Activated gamma-delta T cell treated with anti-CD3 and anti-CD28 coated beads, Interleukin-2, amount 50 U/mL, for 16 hours (primary cell): Measurements from ENCODE around the gene SMIM1.
"Not testable (repeated sequence)": the region's sequence is repeated elsewhere in the genome, so short reads cannot be mapped to it uniquely, and the experiment has no call there.

Experiments used
- DNase-seq: peaks from one replicate; pipeline ENCODE4 v3.0.0-alpha.2; 2020; ENCODE audit warnings: low read depth

Gene SMIM1

GRCh38 chr1:3796215-3797061 is 23.9 kb downstream of the SMIM1 start, which contains the start of gene LRRC47:
TSS of gene LRRC47 (minus strand) at chr1:3796498. CDS start at chr1:3796476, 22 bp downstream.
- DNase-seq: peak; percentile 92

GRCh38 chr1:3799976-3800685 is 27.6 kb downstream of the SMIM1 start:
- DNase-seq: no peak

DNA sequence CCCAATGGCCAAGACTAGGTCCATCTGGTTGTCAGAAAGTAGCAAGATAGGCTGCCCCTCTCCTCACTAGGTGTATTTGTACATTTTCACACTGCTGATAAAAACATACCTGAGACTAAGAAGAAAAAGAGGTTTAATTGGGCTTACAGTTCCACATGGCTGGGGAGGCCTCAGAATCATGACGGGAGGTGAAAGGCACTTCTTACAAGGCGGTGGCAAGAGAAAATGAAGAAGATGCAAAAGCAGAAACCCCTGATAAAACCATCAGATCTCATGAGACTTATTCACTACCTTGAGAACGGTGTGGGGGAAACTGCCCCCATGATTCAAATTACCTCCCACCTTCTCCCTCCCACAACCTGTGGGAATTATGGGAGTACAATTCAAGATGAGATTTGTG is 28.2 kb downstream of the SMIM1 start:
- DNase-seq: not testable (repeated sequence)

GRCh38 chr1:3803905-3804626 is 31.5 kb downstream of the SMIM1 start:
- no peak for DNase-seq

DNA sequence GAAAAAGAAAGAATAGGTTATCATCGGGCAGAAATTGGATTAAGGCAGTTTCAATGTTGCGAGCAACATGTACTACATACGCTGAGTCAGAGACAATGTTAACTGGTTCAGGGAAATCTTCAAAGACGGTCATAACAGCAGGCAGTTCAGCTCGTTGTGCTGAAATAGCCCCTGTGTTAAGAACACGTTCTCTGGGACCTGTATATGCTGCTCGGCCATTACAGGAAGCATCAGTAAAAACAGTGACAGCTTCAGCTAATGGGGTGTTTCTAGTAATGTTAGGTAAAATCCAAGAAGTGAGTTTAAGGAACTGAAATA is 32.0 kb downstream of the SMIM1 start:
- DNase-seq: not testable (repeated sequence)

- DNase-seq: no peak
These were observed 32.5 kb downstream of the SMIM1 start for GRCh38 chr1:3805038-3805437.

DNA sequence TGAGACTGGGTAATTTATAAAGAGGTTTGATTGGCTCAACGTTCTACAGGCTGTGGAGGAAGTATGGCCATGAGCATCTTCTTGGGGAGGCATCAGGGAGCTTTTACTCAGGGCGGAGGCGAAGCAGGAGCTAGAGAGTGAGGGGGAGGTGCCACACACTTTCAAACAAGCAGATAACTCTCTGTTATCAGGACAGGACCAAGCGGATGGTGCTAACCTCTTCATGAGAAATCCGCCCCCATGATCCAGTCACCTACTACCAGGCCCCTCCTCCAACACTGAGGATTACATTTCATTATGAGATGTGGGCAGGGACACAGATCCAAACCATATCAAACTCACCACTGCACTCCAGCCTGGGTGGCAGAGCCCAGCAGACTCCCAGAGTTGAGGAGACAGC is 35.2 kb downstream of the SMIM1 start:
- no peak for DNase-seq

DNA sequence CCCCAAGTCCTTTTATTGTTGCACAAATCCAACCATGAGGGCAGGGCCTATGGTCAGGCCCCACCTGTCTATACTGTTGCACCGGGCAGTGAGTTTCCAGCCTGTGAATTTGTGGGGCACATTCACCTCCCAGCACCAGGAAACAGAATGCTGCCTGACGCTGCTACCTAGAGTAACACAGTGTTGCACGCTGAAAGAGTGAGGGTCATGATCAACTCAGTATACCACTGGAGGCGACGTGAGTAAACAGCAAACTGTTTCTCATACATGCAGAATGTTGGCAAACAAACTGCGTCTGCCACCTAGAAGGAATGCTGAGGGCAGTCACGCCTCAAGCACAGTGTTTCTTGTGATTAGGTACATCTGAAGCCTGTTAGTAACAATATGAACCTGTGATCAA is 37.1 kb downstream of the SMIM1 start:
- no peak for DNase-seq

GRCh38 chr1:3810149-3810761 is 37.7 kb downstream of the SMIM1 start:
- DNase-seq: not testable (repeated sequence)

DNA sequence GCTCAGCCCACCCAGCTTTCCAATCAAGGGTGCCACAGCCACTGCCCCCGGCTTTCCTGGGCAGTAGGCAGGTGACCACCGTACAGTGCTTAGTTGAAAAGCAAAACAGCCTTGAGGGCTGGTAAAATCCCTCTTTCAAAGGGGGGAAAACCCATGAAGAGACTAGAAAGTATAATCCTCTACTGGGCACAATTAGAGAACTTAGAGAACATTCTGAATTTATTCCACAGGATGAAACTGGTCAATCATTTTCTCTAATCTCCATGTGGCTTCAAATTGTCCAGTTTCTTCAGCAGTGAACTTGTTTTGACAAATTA is 39.0 kb downstream of the SMIM1 start:
- no peak for DNase-seq

DNA sequence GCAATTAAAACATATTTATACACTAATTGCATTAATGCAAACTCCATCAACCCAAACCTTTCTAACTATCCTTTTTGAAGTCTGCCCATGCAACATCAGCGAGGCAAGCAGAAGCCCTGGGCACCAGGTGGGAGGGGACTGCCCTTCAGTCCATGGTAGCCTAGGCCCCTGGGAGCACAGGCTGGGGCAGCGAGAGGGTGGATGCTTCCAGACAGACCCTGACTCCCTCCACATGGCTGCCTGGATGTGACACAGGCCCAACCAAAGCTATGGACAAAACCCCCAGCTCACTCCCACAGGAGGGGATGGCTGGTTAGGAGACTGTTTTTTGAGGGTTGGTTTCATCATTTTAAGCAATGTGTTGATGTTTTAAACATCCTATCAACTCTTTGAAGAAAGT is 41.5 kb downstream of the SMIM1 start:
- no peak for DNase-seq

DNA sequence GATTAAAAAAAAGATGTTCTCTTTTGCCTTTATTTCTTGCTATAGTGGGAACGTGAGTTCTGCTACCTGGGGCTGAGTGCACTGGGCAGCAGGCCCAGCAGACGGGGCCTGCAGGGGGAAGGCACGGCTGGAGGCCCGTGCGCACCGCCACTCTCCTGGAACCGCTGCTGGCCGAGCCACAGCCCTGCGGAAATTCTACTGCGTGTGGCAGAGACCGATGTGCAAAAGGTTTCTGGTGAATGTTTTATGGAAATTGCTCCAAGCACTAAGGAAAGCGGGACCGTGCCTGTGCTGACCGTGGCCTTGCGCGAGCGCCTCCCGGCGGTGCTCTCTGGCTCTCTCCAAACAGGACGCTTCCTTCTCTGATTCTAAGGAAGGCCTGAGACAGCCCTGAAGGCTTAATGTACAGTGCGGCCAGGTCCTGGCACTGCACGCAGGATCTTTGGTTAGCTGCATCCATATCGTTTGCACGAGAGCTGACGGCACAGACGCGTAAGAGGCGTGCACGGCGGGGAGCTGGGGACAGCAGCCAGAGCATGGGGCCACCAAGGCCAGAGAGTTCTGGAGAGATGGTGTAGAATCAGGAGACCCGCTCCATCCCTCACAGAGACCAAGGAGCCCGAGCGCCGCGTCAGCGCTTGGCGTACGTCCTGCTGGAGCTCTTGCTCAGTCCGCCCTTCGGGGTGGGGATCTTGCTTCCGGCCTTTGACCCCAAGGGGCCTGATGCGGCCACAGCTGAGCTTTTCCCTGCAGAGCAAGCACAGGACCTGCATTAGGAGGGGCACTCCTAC is 42.4 kb downstream of the SMIM1 start:
- DNase-seq: no peak

DNA sequence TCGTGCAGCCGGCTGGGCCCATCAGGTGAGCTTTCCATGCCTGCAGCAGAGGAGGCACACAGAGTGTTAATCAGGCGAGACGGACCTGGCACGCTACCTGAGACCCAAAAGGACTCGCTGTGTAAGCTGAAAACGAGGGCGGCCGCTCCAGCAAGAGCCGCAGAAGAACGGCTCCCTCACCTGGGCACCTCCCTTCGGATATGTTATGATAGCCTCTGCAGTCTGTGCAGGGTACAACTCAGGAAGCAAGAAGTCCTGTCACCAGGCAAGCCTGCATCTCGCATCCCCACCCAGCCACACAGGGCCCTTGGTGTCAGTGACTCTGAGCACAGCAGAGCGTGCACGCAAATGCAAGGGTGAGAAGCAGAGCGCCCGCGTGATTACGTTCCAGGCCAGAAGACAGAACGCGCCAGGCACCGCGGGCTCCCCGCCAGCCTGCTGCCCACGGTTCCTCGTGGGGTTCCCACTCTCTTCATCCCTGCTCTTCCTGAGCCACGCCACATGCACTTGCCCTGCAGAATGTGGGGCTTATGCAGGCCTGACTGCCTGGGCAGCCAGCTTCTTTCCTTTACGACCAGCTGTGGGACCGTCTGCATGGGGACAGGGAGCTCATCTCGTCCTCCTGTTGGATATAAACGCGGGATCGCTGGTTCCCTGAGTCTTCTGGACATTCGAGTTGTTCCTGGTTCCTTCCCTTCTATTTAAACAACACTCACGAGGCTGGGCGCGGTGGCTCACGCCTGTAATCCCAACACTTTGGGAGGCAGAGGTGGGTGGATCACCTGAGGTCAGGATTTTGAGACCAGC is 44.0 kb downstream of the SMIM1 start:
- DNase-seq: no peak

DNA sequence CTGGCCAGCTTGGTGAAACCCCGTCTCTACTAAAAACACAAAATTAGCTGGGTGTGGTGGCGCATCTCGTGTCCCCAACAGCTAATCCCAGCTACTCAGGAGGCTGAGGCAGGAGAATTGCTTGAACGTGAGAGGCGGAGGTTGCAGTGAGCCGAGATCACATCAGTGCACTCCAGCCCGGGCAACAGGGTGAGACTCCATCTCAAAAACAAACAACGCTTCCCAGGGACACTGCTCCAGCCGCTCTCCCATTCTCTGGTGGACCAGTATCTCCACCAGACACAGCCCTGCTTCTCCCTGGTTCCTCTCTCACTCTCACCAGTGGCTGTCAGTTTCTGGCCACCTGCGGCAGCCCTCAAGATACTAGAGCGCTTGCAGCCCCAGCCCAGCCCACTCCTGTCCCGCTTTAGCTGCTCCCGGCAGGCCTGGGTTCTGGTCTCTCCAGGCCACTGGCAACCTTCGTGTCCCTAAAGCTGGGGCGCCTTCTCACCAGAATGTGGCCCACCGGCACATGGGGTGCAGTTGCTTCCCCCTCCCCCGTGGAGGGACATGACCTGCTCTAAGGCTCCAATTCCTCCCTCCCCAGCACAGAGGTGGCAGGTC is 44.7 kb downstream of the SMIM1 start:
- DNase-seq: no peak

DNA sequence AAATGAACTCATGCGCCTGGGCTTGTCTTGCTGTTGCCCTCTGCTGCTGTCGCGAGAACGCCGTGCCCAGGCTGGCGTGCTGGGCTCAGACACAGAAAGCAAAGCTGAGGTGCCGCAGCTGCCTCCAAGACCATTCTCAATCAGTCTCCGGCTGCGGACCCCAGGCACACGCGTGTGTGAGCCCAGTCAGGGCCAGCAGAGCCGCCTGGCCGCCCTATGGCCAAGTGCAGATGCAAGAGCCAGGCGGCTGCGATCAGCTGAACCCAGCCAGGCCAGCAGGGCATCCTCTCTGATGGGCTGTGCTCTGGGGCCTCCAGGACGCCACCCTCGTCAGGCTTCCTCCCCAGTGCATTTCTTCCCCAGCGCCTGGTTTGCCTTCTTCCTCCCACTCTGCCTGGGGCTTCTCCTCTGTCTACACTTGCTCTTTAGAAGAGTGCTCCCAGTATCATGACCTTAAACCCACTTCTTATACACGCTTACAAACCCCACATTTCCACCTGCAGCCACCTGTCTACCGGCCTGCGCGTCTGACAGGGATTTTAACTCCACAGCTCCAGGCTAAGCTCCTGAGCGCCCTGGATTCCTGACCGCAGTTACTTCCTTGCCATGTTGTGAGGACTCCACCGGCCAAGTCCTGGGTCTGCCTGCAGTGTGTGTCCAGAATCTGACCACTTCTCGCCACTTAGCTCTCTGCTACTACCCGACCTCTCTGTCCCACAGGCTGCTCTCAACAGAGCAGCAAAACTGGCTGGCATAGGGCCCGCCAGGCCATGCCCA is 45.5 kb downstream of the SMIM1 start:
- DNase-seq: no peak

- no peak for DNase-seq
These were observed 47.2 kb downstream of the SMIM1 start for GRCh38 chr1:3819771-3820200.

DNA sequence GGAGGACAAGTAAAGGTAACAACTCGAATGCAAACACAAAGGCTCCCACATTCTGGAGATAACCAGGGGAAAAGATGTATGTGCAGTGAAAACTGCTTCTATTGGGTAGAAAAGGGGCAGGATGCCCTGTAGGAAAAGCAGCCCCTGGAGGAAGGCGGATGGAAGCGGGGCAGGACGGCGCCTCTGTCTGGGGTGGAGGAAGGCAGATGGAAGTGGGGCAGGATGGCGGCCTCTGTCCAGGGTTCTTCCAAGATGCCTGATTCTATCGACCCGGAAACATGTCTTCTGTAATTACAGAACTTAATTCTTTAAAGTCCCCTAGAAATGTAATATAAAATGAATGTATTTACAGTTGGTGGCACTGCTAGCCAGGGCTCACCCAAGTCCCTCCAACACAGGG is 47.8 kb downstream of the SMIM1 start:
- no peak for DNase-seq

DNA sequence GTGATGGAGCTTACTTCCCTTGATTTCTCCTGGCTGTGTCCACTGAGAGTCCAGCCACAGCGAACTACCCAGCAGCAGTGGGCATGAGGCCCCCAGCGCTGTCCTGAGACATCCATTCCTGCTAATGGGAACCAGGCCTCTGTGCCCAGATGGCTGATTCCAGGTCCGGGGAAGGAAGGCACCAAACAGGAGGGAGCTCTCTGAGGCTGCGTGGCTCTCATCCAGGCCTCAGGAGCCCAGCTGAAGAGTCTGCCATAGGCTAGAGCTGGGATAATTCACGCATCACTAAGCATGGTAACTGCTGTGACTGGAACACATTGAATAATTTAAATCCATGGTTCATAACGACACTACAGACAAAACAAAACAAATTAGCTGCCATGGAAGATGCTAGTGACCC is 48.5 kb downstream of the SMIM1 start:
- DNase-seq: no peak

DNA sequence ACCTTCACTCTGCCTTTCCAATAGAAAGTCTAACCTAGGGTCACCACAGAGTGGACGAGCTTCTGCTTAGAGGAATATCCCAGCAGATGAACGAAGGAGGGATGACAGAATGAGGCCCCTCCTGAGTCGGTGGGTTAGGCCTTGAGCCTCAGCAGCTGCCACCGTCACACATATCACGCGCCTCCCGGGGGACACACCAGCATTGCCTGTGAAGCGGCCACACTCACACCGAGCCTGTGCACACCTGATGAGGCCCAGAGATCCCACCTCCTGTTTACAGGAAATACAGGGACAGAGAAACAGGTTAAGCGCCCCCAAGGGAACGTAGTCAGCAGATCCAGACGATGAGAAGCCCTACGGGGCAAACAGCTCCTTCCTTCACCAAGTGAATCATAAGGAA is 48.9 kb downstream of the SMIM1 start:
- DNase-seq: no peak

DNA sequence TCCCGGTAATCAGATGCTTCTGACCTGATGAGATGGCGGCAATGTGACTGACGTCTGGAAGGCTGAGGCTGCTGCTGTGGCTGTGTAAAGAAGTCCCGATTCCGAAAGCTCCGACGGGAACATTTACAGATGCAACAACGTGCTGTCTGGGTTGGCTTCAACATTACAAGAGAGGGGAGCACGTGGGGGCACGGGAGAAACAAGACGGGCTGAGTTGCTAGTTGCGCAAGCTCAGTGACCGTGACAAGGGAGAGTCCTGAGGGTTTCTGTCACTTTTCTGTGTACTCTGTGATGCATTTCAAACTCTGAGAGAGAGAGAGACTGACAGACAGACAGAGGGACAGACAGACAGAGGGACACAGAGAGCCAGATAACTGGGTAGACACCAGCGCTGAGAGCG is 49.4 kb downstream of the SMIM1 start:
- no peak for DNase-seq
